Neutrophil (primary cell): ENCODE data around the gene APOO.
"Not testable (repeated sequence)": the region's sequence is repeated elsewhere in the genome, so short reads cannot be mapped to it uniquely, and the experiment has no call there.

Experiments
- H3K27ac ChIP-seq: fragments of 200-600 bp; sonication (generic); 2 replicates; pipeline ENCODE4 v1.5.1; 2016; ENCODE audit warnings: mild to moderate bottlenecking, moderate library complexity
- H3K27me3 ChIP-seq: fragments of 200-600 bp; sonication (generic); 2 replicates; pipeline ENCODE4 v1.6.0; 2016; ENCODE audit warnings: mild to moderate bottlenecking
- H3K36me3 ChIP-seq: fragments of 200-600 bp; sonication (generic); 2 replicates; pipeline ENCODE4 v1.5.1; 2017
- H3K4me1 ChIP-seq, 2 experiments: fragments of 200-600 bp in 1 of 2; sonication (generic) in 1 of 2; 1 replicate in 1 of 2; 2 replicates in 1 of 2; pipeline versions ENCODE4 v1.5.1 to v1.6.1; 2013 to 2016; ENCODE audit warnings: low read depth in 1 of 2, low read length in 1 of 2, mild to moderate bottlenecking in 1 of 2, moderate library complexity in 1 of 2; ENCODE audit not compliant: control insufficient read depth in 1 of 2, insufficient read depth in 1 of 2
- H3K4me3 ChIP-seq, 2 experiments: fragments of 200-600 bp in 1 of 2; sonication (generic) in 1 of 2; 1 replicate in 1 of 2; 2 replicates in 1 of 2; pipeline ENCODE4 v1.5.1; 2013 to 2016; ENCODE audit warnings: low read depth in 1 of 2, low read length in 1 of 2, mild to moderate bottlenecking in 1 of 2, moderate library complexity in 1 of 2
- H3K9me3 ChIP-seq: fragments of 200-600 bp; sonication (generic); 2 replicates; pipeline ENCODE4 v1.5.1; 2016
- TF ChIP-seq, protein P1 (sequence below): fragments of 200-600 bp; sonication (generic); IDR thresholded peaks from 2 replicates; pipeline ENCODE4 v1.5.1; 2016; ENCODE audit warnings: antibody characterized with exemption

The APOO gene

DNA sequence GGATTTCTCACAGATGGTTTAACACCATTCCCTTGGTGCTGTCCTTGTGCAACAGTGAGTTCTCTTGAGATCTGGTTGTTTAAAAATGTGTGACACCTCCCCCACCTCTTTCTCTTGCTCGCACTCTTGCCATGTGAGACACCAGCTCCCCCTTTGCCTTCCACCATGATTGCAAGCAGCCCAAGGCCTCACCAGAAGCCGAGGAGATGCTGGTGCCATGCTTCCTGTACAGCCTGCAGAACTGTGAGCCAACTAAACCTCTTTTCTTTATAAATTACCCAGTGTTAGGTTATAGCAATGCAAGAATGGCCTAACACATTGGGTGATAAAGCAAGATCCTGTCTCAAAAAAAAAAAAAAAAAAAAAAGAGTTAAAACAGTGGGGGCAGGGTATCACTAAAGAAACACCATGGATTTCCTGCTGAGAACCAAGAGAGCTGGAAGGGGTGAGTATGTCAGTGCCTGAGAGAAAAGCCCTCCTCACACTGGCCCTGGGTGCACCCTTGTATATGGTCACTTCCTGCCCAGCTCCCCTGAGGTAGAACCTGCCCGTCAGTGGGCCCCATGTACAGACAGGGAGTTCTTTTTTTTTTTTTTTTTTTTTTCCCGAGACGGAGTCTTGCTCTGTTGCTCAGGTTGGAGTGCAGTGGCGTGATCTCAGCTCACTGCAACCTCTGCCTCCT lies 46.4 kb downstream of the APOO start:
- TF ChIP-seq, protein P1, sequence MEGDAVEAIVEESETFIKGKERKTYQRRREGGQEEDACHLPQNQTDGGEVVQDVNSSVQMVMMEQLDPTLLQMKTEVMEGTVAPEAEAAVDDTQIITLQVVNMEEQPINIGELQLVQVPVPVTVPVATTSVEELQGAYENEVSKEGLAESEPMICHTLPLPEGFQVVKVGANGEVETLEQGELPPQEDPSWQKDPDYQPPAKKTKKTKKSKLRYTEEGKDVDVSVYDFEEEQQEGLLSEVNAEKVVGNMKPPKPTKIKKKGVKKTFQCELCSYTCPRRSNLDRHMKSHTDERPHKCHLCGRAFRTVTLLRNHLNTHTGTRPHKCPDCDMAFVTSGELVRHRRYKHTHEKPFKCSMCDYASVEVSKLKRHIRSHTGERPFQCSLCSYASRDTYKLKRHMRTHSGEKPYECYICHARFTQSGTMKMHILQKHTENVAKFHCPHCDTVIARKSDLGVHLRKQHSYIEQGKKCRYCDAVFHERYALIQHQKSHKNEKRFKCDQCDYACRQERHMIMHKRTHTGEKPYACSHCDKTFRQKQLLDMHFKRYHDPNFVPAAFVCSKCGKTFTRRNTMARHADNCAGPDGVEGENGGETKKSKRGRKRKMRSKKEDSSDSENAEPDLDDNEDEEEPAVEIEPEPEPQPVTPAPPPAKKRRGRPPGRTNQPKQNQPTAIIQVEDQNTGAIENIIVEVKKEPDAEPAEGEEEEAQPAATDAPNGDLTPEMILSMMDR = no peak

GRCh38 chrX:23859238-23859637 lies 48.5 kb downstream of the APOO start:
- peaks cover 14 to 18% of the 10 kb centered on the region in 2 experiments for H3K4me1 ChIP-seq
- not testable (repeated sequence) for H3K9me3 ChIP-seq, H3K27me3 ChIP-seq, H3K36me3 ChIP-seq, H3K27ac ChIP-seq, H3K4me3 ChIP-seq

More for the DNA sequence above, 46.4 kb downstream of the APOO start:
- Histone ChIP-seq H3K36me3 (no peaks in the 10 kb centered on the region), H3K27ac (no peak overlapping the region), H3K27me3 (no peaks in the 10 kb centered on the region), H3K9me3 (no peaks in the 10 kb centered on the region), H3K4me3 (no peak overlapping the region), H3K4me1 (peaks cover 0 to 4% of the 10 kb centered on the region in 2 experiments)

DNA sequence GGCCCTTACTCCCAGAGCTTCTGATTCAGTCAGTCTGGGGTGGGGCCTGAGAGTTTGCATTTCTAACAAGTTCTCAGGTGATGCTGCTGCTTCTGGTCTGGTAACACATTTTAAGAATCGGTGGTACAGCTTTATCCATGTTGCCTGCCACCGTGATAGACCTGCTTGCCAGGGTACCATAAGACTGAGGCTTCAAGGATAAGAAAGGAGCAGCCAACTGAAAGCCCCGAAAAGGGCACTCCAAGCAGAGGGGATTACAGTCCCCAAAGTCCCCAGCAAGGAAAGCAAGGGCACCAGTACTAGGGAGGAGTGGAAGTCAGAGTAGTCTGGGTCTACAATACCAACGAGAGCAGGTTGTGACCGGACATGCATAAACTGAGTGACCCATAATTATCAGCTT lies 49.8 kb downstream of the APOO start:
- H3K27me3 ChIP-seq = no peaks in the 10 kb centered on the region
- no peaks in the 10 kb centered on the region for H3K36me3 ChIP-seq
- TF ChIP-seq, protein P1 = no peak
- no peak overlapping the region for H3K27ac ChIP-seq
- no peak overlapping the region for H3K4me3 ChIP-seq
- H3K4me1 ChIP-seq = peaks cover 14 to 18% of the 10 kb centered on the region in 2 experiments
- no peaks in the 10 kb centered on the region for H3K9me3 ChIP-seq

DNA sequence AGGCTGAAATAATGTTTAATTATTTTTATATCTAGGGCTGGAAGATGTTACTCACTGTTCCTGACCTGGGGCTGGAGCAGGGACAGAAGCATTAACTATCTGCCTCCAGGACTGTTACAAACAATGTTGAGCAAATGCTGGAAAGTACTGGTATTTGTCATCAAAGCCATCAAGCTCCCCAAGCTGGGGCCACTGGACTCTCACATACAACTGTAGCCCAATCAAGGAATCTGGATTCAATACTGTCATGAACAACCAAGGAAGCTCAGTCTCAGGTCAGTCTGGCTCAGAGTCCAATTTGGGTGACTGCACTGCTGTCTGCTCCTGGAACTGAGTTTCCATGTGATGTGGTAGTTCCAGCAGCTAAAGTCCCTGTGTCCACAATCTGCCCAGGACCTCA lies 50.4 kb downstream of the APOO start:
- TF ChIP-seq, protein P1 = no peak
- Histone ChIP-seq H3K4me3 (no peak overlapping the region), H3K36me3 (no peaks in the 10 kb centered on the region), H3K27me3 (no peaks in the 10 kb centered on the region), H3K4me1 (peaks cover 14 to 18% of the 10 kb centered on the region in 2 experiments), H3K27ac (no peak overlapping the region), H3K9me3 (no peaks in the 10 kb centered on the region)

- TF ChIP-seq, protein P1 = no peak
- no peaks in the 10 kb centered on the region for H3K36me3 ChIP-seq
These were observed 52.2 kb downstream of the APOO start for GRCh38 chrX:23855569-23855968.

DNA sequence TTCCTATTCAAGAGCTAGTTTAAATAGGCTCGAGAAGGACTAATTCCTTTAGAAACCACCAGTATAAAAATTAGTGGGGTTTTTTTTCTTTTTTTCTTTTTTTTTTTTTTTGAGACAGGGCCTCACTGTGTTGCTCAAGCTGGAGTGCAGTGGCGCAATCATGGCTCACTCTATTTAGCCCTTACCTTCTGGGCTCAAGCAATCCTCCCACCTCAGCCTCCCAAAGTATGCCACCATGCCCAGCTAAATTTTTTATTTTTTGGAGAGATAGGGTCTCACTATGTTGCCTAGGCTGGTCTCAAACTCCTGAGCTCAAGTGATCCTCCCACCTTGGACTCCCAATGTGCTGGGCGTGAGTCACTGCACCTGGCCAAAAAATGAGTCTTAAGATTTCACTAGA lies 52.8 kb downstream of the APOO start:
- TF ChIP-seq, protein P1 = no peak
- no peaks in the 10 kb centered on the region for H3K9me3 ChIP-seq
- peak overlapping the region; percentile 44 for H3K27ac ChIP-seq

More at GRCh38 chrX:23855569-23855968, 52.2 kb downstream of the APOO start:
- H3K9me3 ChIP-seq = no peaks in the 10 kb centered on the region
- no peak overlapping the region for H3K4me3 ChIP-seq
- H3K4me1 ChIP-seq = peaks cover 14% of the 10 kb centered on the region in 2 experiments
- peak overlapping the region; percentile 44 for H3K27ac ChIP-seq
- no peaks in the 10 kb centered on the region for H3K27me3 ChIP-seq

More for the DNA sequence above, 52.8 kb downstream of the APOO start:
- H3K4me1 ChIP-seq = peaks cover 14% of the 10 kb centered on the region in 2 experiments
- H3K27me3 ChIP-seq = no peaks in the 10 kb centered on the region
- no peak overlapping the region for H3K4me3 ChIP-seq
- H3K36me3 ChIP-seq = no peaks in the 10 kb centered on the region
